PFSK-1 (cell line): ENCODE data around the gene NINJ2.

ENCODE experiments used
- FOXP2 ChIP-seq: optimal IDR thresholded peaks from 2 replicates; pipeline ENCODE3; 2011; ENCODE audit warnings: borderline replicate concordance, control low read depth, inconsistent platforms; ENCODE audit not compliant: insufficient read depth; ENCODE audit errors: extremely low read length, extremely low read depth
- POLR2AphosphoS5 ChIP-seq: IDR thresholded peaks from 2 replicates; pipeline ENCODE4 v1.6.1; 2012; ENCODE audit warnings: low read depth, mild to moderate bottlenecking, control low read depth, low read length, moderate library complexity
- SIN3A ChIP-seq: IDR thresholded peaks from 2 replicates; pipeline ENCODE4 v1.6.1; 2012; ENCODE audit warnings: mild to moderate bottlenecking, low read length, moderate library complexity, borderline replicate concordance; ENCODE audit not compliant: insufficient read depth
- TAF1 ChIP-seq: IDR thresholded peaks from 2 replicates; pipeline ENCODE4 v1.6.1; 2012; ENCODE audit warnings: low read length, control low read depth, borderline replicate concordance; ENCODE audit not compliant: insufficient read depth
- TF ChIP-seq, protein P1 (sequence below), 2 experiments: IDR thresholded peaks; 2 replicates each; pipeline versions ENCODE4 v1.6.1 to v1.8.0; 2011 to 2012; ENCODE audit warnings: low read depth in 2 of 2, low read length in 2 of 2, control low read depth in 1 of 2, inconsistent platforms in 1 of 2, mild to moderate bottlenecking in 1 of 2, moderate library complexity in 1 of 2; ENCODE audit not compliant: insufficient read depth in 1 of 2

- no peak for TF ChIP-seq TAF1
- TF ChIP-seq POLR2AphosphoS5: no peak
- TF ChIP-seq, protein P1, sequence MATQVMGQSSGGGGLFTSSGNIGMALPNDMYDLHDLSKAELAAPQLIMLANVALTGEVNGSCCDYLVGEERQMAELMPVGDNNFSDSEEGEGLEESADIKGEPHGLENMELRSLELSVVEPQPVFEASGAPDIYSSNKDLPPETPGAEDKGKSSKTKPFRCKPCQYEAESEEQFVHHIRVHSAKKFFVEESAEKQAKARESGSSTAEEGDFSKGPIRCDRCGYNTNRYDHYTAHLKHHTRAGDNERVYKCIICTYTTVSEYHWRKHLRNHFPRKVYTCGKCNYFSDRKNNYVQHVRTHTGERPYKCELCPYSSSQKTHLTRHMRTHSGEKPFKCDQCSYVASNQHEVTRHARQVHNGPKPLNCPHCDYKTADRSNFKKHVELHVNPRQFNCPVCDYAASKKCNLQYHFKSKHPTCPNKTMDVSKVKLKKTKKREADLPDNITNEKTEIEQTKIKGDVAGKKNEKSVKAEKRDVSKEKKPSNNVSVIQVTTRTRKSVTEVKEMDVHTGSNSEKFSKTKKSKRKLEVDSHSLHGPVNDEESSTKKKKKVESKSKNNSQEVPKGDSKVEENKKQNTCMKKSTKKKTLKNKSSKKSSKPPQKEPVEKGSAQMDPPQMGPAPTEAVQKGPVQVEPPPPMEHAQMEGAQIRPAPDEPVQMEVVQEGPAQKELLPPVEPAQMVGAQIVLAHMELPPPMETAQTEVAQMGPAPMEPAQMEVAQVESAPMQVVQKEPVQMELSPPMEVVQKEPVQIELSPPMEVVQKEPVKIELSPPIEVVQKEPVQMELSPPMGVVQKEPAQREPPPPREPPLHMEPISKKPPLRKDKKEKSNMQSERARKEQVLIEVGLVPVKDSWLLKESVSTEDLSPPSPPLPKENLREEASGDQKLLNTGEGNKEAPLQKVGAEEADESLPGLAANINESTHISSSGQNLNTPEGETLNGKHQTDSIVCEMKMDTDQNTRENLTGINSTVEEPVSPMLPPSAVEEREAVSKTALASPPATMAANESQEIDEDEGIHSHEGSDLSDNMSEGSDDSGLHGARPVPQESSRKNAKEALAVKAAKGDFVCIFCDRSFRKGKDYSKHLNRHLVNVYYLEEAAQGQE (IDR thresholded peaks at IDR 0.05; ENCODE audit: insufficient read depth in 1 of 2, low read depth in 2 of 2, low read length in 2 of 2): no peak
- no peak for TF ChIP-seq FOXP2
- no peak for TF ChIP-seq SIN3A
Observed at GRCh38 chr12:613996-614395, 49.2 kb downstream of the NINJ2 start.
